OCI-M2 (cell line): ENCODE results near the gene RAB11A.
"Not testable (repeated sequence)": the region's sequence is repeated elsewhere in the genome, so short reads cannot be mapped to it uniquely, and the experiment has no call there.

Experiments used
- DNase-seq: peaks from one replicate; lab custom pipeline; 2025; ENCODE audit not compliant: unreplicated experiment; lab: John Stamatoyannopoulos, UW

Gene RAB11A

DNA sequence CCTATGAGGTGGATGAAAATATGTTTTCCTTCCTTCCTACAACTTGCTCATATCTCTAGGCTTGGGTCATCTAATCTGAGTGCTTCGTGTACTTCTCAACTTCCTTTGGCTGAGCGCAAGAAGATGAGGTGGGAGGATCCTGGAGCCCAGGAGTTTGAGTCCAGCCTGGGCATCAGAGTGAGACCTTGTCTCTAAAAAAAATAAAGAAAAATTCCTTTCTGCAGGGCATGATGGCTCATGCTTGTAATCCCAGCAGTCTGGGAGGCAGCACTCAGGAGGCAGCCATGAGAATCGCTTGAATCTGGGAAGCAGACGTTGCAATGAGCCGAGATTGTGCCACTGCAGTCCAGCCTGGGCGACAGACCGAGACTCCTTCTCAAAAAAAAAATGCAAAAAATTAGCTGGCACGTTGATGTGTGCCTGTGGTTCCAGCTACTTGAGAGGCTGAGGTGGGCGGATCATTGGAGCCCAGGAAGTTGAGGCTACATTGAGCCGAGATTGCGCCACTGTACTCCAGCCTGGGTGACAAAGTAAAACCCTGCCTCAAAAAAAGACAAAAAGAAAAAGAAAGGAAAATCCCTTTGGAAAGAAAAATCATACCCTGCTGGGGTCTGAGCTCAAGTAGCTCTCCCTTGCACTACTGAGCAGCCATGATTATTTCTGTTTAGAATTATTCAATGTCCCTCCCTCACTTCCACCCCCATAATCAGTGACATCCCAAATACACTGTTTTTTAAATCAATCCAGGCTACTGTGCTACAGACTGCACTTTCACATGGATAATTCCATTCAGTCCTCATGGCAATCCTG, 28.0 kb upstream of the RAB11A start:
- DNase-seq, result no peak

DNA sequence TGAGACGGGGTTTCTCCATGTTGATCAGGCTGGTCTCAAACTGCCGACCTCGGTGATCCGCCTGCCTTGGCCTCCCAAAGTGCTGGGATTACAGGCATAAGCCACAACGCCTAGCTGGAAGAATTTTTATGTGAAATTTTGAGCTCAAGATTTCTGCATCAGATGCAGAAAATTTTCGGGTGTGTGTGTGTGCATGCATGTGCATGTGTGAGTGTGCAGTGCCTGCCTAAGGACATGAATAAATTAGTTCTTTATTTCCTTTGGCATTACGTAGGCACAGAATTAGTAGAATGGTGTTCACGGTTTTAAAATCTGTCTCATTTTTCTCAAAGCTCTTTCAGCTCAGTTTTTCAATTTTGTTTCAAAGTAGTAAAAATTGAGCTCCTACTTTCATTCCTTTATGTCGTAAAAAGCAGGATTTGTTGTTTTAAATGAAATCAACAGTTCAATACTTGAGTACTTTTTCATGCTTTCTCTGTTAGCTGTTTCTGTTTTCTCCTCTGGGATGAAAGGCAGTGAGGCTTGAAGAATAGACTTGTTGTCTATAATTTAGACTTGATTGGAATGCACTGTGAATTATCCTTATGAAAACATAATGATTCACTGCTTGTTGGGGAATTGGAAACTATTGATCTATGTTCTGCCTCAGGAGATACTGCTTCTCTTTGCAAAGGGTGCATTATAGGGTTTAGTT, 23.3 kb upstream of the RAB11A start:
- DNase-seq, result no peak

DNA sequence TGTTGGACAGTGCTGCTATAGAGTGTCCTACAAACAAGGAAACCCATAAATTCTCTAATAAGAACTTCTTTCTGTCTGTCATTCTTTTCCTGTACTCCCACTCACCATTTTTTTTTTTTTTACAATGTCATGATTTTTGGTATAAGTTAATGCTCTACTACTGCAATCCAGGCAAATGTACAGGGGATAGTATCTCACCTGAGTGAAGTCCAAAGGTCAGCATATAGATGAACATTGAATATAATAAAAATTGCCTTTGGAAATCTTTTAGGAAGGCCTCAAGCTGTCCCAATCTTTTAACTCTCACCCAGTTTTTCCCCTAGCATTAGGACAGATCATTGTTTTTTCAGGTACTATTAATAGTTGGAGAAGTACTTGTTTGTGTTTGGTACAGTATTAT, 21.3 kb upstream of the RAB11A start:
- DNase-seq, result no peak

DNA sequence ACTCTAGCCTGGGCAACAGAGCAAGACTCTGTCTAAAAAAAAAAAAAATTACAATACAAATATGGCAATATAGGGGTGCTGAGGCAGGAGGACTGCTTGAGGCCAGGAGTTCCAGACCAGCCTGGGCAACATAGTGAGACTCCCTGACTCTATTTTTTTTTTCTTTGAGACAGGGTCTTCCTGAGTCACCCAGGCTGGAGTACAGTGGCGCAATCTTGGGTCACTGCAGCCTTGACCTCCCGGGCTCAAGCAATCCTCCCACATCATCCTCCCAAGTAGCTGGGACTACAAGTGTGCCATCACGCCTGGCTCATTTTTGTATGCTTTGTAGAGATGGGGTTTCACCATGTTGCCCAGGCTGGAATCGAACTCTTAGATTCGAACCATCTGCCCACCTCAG, 17.3 kb upstream of the RAB11A start:
- no peak for DNase-seq

DNA sequence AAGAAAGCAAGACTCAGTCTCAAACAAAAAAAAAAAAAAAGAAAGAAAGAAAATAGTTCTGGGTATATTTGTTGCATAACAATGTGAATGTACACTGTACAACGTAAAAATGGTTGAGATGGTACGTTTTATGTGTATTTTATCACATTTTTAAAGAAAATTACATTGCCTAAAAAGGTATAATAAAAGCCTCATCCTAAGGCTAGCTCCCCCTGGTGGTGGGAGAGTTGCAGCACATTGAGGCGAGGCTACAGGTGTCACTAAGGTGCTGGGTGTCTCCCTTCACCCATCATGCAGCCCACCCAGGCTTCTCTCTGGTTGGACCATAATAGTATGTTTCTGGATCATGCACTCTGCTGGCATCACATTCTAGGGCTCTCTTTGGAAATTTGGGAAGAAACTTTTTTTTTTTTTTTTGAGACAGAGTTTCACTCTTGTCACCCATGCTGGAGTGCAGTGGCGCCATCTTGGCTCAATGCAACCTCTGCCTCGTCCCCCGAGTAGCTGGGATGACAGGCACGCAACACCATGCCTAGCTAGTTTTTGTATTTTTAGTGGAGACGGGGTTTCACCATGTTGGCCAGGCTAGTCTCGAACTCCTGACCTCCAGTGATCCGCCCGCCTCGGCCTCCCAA, 12.4 kb upstream of the RAB11A start:
- no peak for DNase-seq

DNA sequence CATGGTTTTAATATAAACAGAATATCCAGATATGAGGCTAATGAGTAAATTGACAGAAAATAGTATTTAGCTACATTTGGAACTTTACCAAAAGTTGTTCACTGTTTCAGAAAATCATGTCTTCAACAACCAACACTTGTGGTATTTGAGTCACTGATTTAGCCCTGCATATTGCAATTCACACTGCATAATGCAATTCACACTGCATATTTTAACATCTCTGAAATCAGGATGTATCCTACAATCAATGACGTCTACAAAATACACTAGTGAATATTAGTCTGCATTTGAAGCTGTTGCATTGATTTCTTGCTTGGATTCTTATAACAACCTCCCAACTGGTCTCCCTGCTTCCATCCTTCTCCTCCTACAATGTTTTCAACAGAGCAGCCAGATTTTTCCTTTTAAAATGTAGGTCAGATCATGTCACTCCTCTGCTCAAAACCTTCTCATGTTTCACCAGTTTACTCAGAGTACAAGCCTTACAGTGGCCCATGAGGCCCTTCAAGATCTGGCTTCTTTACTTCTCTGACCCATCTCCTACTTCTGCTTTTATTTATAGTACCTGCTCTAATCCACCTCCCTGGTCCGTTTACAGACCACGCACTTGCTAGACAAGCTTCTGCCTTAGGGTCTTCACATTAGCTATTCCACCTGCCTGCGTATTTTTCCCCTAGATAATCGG, 11.4 kb upstream of the RAB11A start:
- no peak for DNase-seq

DNA sequence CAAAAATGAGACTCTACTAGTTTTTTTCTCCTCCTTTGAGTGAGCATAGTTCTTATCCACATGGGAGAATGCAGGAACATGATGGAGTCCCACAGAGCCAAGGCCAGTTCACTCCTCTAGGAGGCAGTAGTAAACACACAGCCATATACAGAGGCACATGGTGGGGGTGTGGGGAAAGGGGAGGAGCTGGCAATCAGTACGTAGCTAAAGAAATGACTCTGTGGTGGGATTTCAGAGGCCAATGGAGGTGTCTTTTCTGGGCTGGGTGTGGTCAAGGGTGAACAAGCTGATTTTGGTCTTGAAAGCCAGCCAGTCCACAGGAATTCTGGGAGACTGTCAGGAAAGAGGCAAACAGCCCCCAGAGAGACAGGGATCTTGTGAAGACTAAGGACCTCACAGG, 6.6 kb upstream of the RAB11A start:
- no peak for DNase-seq

DNA sequence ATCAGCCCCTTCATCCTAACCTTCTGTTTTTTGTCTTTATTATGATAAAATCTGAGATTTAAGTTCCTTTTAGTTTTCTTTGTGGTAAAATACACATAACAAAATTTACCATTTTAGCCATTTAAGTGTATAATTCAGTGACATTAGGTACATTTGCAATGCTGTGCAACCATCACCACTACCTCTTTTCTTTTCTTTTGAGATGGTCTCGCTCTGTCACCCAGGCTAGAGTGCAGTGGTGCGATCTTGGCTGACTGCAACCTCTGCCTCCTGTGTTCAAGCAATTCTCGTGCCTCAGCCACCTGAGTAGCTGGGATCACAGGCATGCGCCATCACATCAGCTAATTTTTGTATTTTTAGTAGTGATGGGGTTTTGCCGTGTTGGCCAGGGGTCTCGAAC, 6.2 kb upstream of the RAB11A start:
- no peak for DNase-seq

DNA sequence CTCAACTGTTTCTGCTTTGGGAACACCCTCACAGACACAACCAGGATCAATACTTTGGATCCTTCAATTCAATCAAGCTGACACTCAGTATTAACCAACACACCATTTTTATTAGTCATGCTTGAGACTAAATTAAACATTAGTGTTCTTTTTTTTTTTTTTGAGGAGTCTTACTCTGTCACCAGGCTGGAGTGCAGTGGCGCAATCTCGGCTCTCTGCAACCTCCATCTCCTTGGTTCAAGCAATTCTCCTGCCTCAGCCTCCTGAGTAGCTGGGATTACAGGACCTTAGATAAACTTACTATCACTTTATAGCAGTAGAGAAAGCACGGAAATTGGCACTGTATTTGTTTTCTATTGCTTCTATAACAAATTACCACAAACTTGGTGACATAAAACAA, 2.0 kb upstream of the RAB11A start:
- DNase-seq, result no peak

DNA sequence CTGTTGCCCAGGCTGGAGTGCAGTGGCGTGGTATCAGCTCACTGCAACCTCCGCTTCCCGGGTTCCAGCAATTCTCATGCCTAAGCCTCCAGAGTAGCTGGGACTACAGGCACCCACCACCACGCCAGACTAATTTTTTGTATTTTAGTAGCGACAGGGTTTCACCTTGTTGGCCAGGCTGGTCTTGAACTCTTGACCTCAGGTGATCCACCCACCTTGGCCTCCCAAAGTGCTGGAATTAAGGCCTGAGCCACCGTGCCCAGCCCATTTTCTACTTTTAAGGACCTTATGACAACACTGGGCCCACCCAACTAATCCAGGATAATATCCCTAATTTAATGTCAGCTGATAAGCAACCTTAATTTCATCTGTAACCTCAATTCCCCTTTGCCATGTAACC, 1.4 kb upstream of the RAB11A start:
- DNase-seq, result not testable (repeated sequence)

DNA sequence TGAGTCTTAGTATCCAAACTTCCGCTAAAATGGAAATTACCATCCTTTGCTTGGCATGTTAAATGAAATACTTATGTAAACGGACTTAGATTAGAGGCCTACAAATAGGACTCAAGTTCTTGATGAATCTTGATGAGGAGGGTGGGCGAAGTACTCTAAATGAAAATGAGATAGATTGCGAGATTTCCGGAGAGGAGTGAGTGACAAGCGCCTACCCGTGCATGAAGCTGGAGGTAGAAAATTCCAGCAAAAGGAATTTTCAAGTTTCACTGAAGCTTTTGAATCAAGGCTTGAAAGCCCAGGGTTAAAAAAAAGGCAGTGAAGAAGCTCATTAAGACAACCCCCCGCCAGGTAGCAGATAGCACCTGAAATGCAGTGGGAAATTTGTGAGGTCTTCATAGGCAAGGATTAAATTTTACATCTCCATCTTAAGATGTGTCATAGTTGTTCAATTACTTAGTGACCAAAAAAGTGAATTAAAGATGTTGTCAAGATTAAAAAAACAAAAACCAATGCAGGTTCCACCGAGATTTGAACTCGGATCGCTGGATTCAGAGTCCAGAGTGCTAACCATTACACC, 655 bp upstream of the RAB11A start:
- no peak for DNase-seq

DNA sequence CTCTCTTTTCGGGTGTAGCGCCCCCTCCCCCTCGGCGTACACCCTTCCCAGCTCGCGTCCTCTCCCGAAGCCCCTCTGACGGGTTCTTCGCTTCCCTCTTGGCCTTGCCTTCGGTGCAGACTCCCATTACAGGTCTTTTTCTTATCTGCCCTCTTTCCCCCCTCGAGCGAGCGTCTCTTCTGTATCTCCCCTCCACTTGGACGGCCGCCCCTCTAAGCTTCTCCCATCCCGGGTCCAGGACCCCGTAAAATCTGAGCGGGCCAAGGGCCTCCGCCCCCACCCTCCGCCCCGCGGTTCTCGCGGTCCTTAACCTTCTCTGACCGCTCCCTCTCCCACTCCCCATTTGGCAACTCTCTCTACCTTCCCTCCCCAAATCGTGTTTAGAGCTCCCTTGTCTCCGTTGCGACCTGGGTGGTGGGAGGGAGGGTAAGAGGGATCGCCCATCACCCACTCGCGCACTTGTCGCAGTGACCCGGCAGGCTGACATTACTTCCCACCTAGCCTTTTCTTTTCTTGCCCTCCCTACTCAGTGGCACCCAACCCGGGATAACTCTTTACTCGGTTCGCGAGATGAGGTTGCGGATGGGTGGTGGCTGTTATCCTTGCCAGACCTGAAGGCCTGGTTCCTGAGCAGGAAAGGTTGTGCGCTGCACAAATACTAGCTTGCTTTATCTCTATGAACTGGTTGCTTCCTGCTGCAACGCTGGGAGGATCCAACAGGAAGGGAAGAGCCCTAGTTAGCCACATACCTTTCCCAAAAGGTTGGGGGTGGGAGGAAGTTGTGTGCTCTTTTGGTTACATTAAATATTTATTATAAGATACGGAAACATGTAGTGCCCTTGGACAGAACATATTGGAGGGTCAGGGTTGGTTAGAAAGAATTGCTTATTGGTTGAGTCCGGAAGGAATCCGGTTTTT, 922 bp downstream of the RAB11A start:
- no peak for DNase-seq

DNA sequence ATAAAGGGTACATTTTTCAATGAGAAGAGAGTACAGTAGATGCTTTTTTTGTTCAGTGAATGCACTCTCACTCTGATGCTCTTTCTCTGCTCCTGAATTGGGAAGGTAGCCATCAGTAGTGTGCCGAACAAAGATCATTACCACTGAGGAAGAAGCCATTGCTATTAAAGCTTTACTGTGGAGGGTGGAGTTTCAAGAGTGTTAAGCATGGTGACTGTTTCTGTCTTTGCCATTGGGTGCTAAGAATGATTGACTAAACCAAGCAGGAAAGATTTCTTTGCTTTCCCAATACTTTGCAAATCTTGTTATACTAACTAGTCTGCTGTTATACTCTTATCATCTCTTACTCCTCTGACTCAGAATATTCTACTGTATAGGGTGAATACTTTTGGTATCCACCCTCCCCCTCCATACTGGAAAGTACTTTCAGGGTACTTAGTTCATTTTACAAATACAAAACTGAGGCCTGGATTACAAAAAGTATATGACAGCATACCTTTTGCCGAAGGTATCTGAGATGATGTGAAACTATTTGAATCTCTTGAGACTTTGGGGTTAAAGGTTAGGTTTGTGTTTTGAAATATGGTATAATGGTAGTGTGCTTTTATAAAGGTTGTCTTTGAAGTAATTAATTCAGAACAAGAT, 1.7 kb downstream of the RAB11A start:
- no peak for DNase-seq

DNA sequence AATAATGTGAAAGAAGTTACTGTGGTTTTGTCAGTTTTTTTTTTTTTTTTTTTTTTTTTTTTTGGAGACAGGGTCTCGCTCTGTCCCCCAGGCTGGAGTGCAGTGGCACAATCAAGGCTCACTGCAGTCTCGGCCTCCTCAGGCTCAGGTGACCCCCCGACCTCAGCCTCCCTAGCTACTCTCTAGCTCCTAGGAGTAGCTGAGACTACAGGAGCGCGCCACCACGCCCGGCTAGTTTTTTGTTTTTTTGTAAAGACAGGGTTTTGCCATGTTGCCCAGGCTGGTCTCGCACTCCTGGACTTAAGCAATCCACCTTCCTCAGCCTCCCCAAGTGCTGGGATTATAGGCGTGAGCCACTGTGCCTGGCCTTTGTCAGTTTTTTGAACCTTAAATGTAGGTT, 2.6 kb downstream of the RAB11A start:
- not testable (repeated sequence) for DNase-seq

DNA sequence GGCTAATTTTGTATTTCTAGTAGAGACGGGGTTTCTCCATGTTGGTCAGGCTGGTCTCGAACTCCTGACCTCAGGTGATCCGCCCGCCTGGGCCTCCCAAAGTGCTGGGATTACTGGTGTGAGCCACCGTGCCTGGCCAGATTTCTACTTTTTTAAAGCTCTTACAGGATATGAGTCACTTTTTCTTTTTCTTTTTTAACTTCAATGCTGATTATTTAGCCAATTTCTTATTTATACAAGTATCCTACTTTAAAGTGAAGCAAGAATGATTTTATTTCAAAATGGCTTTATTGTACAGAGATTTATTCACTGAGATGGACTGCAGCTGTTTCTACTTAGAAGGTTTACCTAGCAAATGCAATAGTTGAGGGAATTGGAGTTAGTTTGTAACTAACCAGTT, 3.3 kb downstream of the RAB11A start:
- not testable (repeated sequence) for DNase-seq

DNA sequence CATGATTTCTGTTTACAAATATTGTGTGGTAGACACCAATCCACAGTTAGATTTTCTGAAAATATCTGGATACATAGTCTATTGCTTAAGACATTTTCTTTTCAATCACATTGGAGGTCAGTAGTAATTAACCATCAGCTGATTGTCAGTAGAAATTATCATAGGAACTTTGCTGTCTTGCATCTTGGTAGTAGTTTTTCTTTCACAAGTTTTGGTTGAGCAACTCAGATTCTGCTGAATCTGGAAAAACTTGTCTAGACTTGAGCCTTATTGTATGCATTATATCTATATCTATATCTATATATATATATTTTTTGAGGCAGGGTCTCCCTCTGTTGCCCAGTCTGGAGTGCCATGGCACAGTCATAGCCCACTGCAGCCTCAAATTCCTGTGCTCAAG, 4.0 kb downstream of the RAB11A start:
- DNase-seq, result no peak

DNA sequence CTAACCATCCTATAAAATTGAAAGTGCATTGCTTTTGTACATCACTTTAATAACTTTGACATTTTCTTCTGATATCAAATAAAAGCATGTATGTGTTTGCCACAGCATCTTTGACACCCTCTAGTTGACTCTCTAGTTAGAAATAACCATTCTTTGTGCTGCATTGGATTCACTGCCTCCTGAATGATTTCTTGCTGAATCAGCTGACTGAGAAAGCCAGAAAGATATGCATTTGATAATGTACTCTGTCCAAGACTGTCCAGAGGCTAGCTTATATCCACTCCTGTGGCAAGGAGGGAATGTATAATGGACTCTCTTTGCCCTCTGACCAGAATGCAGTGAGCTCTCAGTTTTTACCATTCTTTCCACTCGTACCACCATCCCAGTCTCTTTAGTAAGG, 6.2 kb downstream of the RAB11A start:
- DNase-seq, result no peak

DNA sequence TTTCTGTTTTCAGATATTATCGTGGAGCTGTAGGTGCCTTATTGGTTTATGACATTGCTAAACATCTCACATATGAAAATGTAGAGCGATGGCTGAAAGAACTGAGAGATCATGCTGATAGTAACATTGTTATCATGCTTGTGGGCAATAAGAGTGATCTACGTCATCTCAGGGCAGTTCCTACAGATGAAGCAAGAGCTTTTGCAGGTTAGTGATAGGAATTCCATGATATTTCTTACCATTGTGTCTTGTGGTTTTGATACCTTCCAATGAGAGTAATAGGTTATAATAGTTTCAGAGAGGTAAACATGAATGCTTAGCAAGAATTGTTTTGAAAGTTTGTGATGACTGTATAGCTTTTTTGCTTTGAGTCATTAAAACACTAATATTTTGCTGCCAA, 8.5 kb downstream of the RAB11A start:
- no peak for DNase-seq

DNA sequence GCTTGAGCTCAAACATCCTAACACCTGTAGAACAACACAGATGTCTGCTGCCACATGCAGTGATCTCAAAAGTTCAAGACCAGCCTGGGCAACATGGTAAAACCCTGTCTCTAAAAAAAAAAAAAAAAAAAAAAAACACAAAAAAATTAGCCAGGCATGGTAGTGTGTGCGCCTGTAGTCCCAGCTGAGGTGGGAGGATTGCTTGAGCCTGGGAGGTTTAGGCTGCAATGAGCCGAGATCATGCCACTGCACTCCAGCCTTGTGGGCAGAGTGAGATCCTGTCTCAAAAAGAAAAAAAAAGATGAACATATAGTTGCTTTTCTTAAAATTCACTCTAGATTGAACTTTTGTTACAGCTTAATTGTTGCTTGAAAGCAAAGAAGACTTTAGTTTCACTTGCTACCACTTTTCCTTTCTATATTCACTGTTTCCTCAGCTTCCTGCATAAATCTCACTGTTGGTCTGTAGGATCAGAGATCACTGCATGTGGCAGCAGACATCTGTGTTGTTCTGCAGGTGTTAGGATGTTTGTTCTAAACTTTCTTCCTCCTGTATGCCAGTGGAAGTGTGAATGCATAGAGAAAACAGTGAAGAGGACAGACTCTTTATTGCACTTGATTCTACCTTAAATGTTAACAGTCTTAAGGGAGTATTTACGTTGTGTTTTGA, 12.6 kb downstream of the RAB11A start:
- no peak for DNase-seq
